Trophoblast cell (in vitro differentiated cells and primary cell): Measurements from ENCODE around the gene CADM1.

Experiments
- DNase-seq, 2 donors: peaks; one replicate each; pipeline ENCODE4 v3.0.0-alpha.2; 2016
- H2AFZ ChIP-seq: 2 replicates; pipeline ENCODE4 v1.6.1; 2013; ENCODE audit warnings: low read length, moderate library complexity, mild to moderate bottlenecking; ENCODE audit not compliant: insufficient read depth, poor library complexity
- H2AK5ac ChIP-seq: 2 replicates; pipeline ENCODE4 v1.6.1; 2013; ENCODE audit warnings: mild to moderate bottlenecking, low read length
- H2BK120ac ChIP-seq: 2 replicates; pipeline ENCODE4 v1.6.1; 2013; ENCODE audit warnings: low read length, mild to moderate bottlenecking, moderate library complexity; ENCODE audit not compliant: insufficient read depth, poor library complexity
- H2BK12ac ChIP-seq: 2 replicates; pipeline ENCODE4 v1.6.1; 2013; ENCODE audit warnings: mild to moderate bottlenecking, low read length, moderate library complexity
- H2BK5ac ChIP-seq: 2 replicates; pipeline ENCODE4 v1.6.1; 2013; ENCODE audit warnings: low read length, low read depth, moderate library complexity, mild to moderate bottlenecking; ENCODE audit not compliant: poor library complexity
- H3K14ac ChIP-seq: 2 replicates; pipeline ENCODE4 v1.6.1; 2013; ENCODE audit warnings: mild to moderate bottlenecking, low read length
- H3K18ac ChIP-seq: 2 replicates; pipeline ENCODE4 v1.6.1; 2013; ENCODE audit warnings: mild to moderate bottlenecking, low read length
- H3K23ac ChIP-seq: 2 replicates; pipeline ENCODE4 v1.6.1; 2013; ENCODE audit warnings: low read length
- H3K27ac ChIP-seq: 2 replicates; pipeline ENCODE4 v1.5.1; 2013; ENCODE audit warnings: low read depth, mild to moderate bottlenecking, inconsistent platforms, low read length, moderate library complexity
- H3K27me3 ChIP-seq: 2 replicates; pipeline ENCODE4 v1.6.1; 2013; ENCODE audit warnings: inconsistent platforms, mild to moderate bottlenecking, low read length, moderate library complexity; ENCODE audit not compliant: insufficient read depth
- H3K36me3 ChIP-seq, 2 experiments: 1 replicate in 1 of 2; 2 replicates in 1 of 2; pipeline ENCODE4 v1.6.1; 2013; ENCODE audit warnings: low read length in 2 of 2, mild to moderate bottlenecking in 2 of 2, moderate library complexity in 1 of 2; ENCODE audit not compliant: insufficient read depth in 2 of 2, control insufficient read depth in 1 of 2
- H3K4ac ChIP-seq: 2 replicates; pipeline ENCODE4 v1.6.1; 2013; ENCODE audit warnings: low read depth, mild to moderate bottlenecking, low read length, moderate library complexity
- H3K4me1 ChIP-seq, 2 experiments: 1 replicate in 1 of 2; 2 replicates in 1 of 2; pipeline ENCODE4 v1.6.1; 2013; ENCODE audit warnings: low read length in 2 of 2, mild to moderate bottlenecking in 2 of 2, moderate library complexity in 1 of 2; ENCODE audit not compliant: insufficient read depth in 2 of 2, control insufficient read depth in 1 of 2
- H3K4me2 ChIP-seq: 2 replicates; pipeline ENCODE4 v1.6.1; 2013; ENCODE audit warnings: inconsistent platforms, mild to moderate bottlenecking, low read length, moderate library complexity
- H3K4me3 ChIP-seq: 2 replicates; pipeline ENCODE4 v1.5.1; 2013; ENCODE audit warnings: mild to moderate bottlenecking, low read depth, low read length, inconsistent platforms
- H3K79me1 ChIP-seq: one replicate; pipeline ENCODE4 v1.6.1; 2013; ENCODE audit warnings: low read length
- H3K79me2 ChIP-seq: 2 replicates; pipeline ENCODE4 v1.6.1; 2013; ENCODE audit warnings: low read length, mild to moderate bottlenecking; ENCODE audit not compliant: control insufficient read depth, insufficient read depth, poor library complexity
- H3K9ac ChIP-seq: 2 replicates; pipeline ENCODE4 v1.6.1; 2013; ENCODE audit warnings: mild to moderate bottlenecking, low read length
- H3K9me3 ChIP-seq: 2 replicates; pipeline ENCODE4 v1.6.1; 2013; ENCODE audit warnings: low read depth, mild to moderate bottlenecking, control low read depth, inconsistent platforms, low read length; ENCODE audit not compliant: insufficient read depth
- H4K12ac ChIP-seq: 2 replicates; pipeline ENCODE4 v1.6.1; 2013; ENCODE audit warnings: low read depth, mild to moderate bottlenecking, low read length, moderate library complexity
- H4K8ac ChIP-seq: 2 replicates; pipeline ENCODE4 v1.6.1; 2013; ENCODE audit warnings: low read depth, mild to moderate bottlenecking, low read length, moderate library complexity
- H4K91ac ChIP-seq: one replicate; pipeline ENCODE4 v1.6.1; 2013; ENCODE audit warnings: low read depth, mild to moderate bottlenecking, low read length, moderate library complexity
- WGBS: extraction: QIAGEN DNeasy Blood & Tissue Kit; methylation state at CpG from one replicate; pipeline ENCODE4 v1.1.7; 2013; ENCODE audit warnings: missing lambda C conversion rate; ENCODE audit not compliant: insufficient read length, insufficient coverage; ENCODE audit errors: extremely low coverage; 5-methylcytosine and 5-hydroxymethylcytosine counted together

CADM1 gene

DNA sequence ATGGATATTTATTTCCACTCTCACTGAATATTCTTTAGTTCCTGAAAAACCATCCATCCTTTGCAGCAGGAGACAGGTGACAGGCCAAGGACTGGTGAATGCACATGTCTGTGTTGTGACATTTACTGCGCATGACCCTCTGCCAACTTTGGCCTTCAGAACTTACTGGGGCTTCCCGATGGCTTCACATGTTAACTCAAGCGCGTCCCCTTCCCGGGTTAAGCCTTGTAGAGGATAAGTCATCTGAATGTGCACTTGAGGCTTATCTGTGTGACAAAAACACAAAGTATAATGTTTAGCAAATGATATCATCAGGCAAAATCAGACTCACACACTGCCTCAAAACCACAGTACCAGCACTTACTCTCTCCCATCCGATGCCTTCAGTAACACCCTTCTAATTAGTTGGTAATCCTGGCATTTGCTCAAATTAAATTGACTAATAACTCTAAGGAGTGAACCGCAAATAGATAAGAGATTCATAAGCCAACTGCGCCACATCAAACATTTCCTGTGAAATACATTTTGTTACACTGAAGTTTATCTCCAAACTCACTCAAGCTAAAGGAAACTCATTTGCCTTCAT lies 286.4 kb downstream of the CADM1 start:
- peaks cover 2 to 5% of the 10 kb centered on the region in 2 experiments for H3K36me3 ChIP-seq

DNA sequence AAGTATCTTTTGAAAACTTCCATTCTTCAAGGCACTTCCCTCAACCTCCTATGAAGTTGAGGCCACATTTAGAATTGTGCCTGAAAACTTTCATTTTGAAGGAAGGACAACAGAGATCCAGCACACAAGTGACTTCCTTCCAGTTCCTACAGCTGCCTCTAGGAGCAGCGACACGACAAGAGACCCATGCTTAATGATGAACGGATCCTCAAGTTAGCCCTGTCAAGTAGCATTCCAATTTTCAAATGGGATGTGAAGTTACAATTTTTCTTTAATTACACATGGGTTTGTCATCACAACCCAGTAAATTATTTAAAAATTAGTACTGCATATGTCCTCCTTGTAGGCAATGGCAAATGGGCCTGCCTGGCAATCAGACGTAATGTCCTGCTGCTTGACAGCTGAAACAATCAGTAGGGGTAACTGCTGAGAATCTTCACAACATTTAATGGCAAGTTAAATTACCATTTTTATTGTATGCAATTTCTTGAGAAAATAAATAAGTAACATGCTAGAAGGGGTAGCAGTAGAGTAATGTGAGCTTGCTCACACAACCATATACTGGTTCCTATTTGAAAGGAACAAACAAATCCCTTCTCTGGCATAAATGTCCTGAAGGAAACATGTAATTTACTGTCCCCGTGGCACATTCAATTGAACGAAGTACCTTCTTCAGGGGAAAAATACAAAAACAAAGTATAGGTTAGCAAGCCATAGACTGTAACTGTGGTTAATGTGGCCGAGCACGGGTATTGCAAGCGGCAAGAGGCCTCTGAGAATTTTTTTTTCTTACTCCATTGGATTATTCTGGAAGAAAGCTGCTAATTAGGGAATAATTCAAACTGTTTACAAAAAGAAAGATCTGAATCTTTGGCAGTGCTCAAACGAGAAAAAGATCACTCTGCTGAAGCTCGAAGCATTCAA lies 288.3 kb downstream of the CADM1 start:
- H3K14ac ChIP-seq: no peak overlapping the region

More for the DNA sequence above, 286.4 kb downstream of the CADM1 start:
- H3K9me3 ChIP-seq: no peaks in the 10 kb centered on the region
- no peaks in the 10 kb centered on the region for H3K4me1 ChIP-seq
- H3K27ac ChIP-seq: no peak overlapping the region
- H3K4me2 ChIP-seq: no peak overlapping the region
- H2AK5ac ChIP-seq: no peak overlapping the region
- no peaks in the 10 kb centered on the region for H3K79me2 ChIP-seq
- no CpG with 5 or more reads among the region's 8 CpGs for WGBS
- H2AFZ ChIP-seq: no peak overlapping the region
- no peak overlapping the region for H2BK12ac ChIP-seq
- no peak overlapping the region for H3K4me3 ChIP-seq
- no peak overlapping the region for H3K4ac ChIP-seq
- no peaks in the 10 kb centered on the region for H3K27me3 ChIP-seq
- no peak overlapping the region for H4K91ac ChIP-seq
- H2BK120ac ChIP-seq: no peak overlapping the region
- no peak overlapping the region for H3K14ac ChIP-seq
- H3K23ac ChIP-seq: peak overlapping the region; percentile 1
- H4K8ac ChIP-seq: no peak overlapping the region
- H4K12ac ChIP-seq: no peak overlapping the region
- H3K9ac ChIP-seq: no peak overlapping the region
- no peak for DNase-seq
- H2BK5ac ChIP-seq: no peak overlapping the region
- no peaks in the 10 kb centered on the region for H3K79me1 ChIP-seq
- no peak overlapping the region for H3K18ac ChIP-seq

DNA sequence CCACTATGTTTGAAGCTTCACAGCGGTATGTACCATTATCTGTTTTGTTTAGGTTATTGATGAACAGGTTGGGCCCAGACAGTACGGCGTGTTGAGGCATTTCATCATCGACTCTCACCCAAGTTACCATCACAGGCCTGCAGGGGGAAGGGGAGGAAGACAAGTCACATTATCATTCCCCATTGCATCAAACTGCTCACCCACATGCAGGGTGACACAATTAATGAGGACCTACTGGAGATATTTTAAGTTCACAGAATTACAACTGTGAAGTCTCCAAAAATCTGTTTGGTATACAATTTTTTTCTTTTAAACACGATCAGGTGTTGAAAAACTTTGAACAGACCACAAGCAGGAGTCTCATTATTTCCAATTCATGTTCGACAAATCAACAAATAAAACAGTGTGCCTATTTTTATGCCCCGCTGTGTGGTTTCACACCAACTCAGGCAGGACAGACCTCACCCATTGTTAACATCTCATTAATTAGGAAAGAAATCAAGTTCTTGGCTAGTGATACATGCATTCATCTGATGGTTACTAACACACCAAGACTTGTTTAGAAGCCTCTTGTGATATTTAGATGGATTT lies 289.5 kb downstream of the CADM1 start:
- H4K91ac ChIP-seq: no peak overlapping the region
- H3K14ac ChIP-seq: no peak overlapping the region
- H3K27ac ChIP-seq: no peak overlapping the region
- no peak overlapping the region for H2BK5ac ChIP-seq
- H3K9ac ChIP-seq: no peak overlapping the region
- DNase-seq: no peak
- H3K18ac ChIP-seq: no peak overlapping the region
- H3K27me3 ChIP-seq: no peaks in the 10 kb centered on the region
- no peak overlapping the region for H2BK12ac ChIP-seq
- peaks cover 2 to 5% of the 10 kb centered on the region in 2 experiments for H3K36me3 ChIP-seq
- H3K4ac ChIP-seq: no peak overlapping the region
- H2AFZ ChIP-seq: no peak overlapping the region
- H2AK5ac ChIP-seq: no peak overlapping the region
- no peak overlapping the region for H3K23ac ChIP-seq
- no peaks in the 10 kb centered on the region for H3K4me1 ChIP-seq
- H3K79me1 ChIP-seq: no peaks in the 10 kb centered on the region
- no peak overlapping the region for H4K12ac ChIP-seq
- no CpG with 5 or more reads among the region's 7 CpGs for WGBS
- H3K4me3 ChIP-seq: no peak overlapping the region
- H4K8ac ChIP-seq: no peak overlapping the region
- H3K79me2 ChIP-seq: no peaks in the 10 kb centered on the region
- H3K9me3 ChIP-seq: no peaks in the 10 kb centered on the region
- no peak overlapping the region for H2BK120ac ChIP-seq
- H3K4me2 ChIP-seq: no peak overlapping the region

More for the DNA sequence above, 288.3 kb downstream of the CADM1 start:
- Histone ChIP-seq H2AK5ac (no peak overlapping the region), H3K79me2 (no peaks in the 10 kb centered on the region), H3K4ac (no peak overlapping the region), H3K23ac (no peak overlapping the region), H3K9me3 (no peaks in the 10 kb centered on the region), H2BK12ac (no peak overlapping the region), H3K4me2 (no peak overlapping the region), H4K12ac (no peak overlapping the region), H2BK120ac (no peak overlapping the region), H3K18ac (no peak overlapping the region), H4K91ac (no peak overlapping the region), H3K27me3 (no peaks in the 10 kb centered on the region), H3K9ac (no peak overlapping the region), H4K8ac (no peak overlapping the region), H3K27ac (no peak overlapping the region), H3K36me3 (peaks cover 2 to 5% of the 10 kb centered on the region in 2 experiments), H2BK5ac (no peak overlapping the region), H3K4me1 (no peaks in the 10 kb centered on the region), H3K4me3 (no peak overlapping the region), H3K79me1 (no peaks in the 10 kb centered on the region), H2AFZ (no peak overlapping the region)
- peak in 1 of 2 donors; percentile 4 for DNase-seq
- WGBS: no CpG with 5 or more reads among the region's 11 CpGs

DNA sequence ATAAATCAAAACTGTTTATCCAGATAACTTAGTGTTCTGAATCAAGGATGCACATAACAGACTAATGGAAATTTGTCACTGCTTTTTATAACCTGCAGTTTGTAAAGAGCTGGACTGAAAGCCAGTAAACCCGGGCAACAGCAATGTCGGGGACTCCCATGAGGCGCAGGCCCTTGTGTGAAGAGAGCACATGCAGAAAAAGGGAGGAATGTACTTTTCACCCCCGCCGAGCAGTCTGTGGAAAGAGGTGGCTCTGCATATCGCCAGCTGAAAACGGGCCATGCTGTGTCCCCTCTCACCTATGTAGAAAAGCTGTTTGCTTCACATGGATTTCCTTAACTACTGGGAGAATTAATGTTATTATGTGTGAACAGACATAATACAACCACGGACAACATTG lies 291.2 kb downstream of the CADM1 start:
- Histone ChIP-seq H3K4ac (no peak overlapping the region), H3K4me3 (no peak overlapping the region), H3K79me2 (no peaks in the 10 kb centered on the region), H2AFZ (no peak overlapping the region), H2BK12ac (no peak overlapping the region), H3K4me2 (no peak overlapping the region), H3K23ac (no peak overlapping the region), H2BK5ac (no peak overlapping the region), H4K8ac (no peak overlapping the region), H4K91ac (no peak overlapping the region), H3K18ac (no peak overlapping the region), H3K9ac (no peak overlapping the region), H3K4me1 (no peaks in the 10 kb centered on the region), H3K27ac (no peak overlapping the region), H3K27me3 (no peaks in the 10 kb centered on the region), H3K14ac (no peak overlapping the region), H3K79me1 (no peaks in the 10 kb centered on the region), H2AK5ac (no peak overlapping the region), H2BK120ac (no peak overlapping the region), H3K36me3 (peaks cover 2 to 10% of the 10 kb centered on the region in 2 experiments), H3K9me3 (peaks cover 2% of the 10 kb centered on the region), H4K12ac (no peak overlapping the region)
- WGBS: no CpG with 5 or more reads among the region's 8 CpGs
- DNase-seq: no peak
